Anterior cingulate cortex (tissue), 58 donors: ENCODE measurements around the gene EGR4.

ENCODE experiments used
- DNase-seq, 58 donors: peaks; one replicate each; lab custom pipeline; 2025; lab: John Stamatoyannopoulos, UW

The EGR4 gene

GRCh38 chr2:73291093-73291460 is 2.3 kb downstream of the EGR4 start:
- DNase-seq = no peak

DNA sequence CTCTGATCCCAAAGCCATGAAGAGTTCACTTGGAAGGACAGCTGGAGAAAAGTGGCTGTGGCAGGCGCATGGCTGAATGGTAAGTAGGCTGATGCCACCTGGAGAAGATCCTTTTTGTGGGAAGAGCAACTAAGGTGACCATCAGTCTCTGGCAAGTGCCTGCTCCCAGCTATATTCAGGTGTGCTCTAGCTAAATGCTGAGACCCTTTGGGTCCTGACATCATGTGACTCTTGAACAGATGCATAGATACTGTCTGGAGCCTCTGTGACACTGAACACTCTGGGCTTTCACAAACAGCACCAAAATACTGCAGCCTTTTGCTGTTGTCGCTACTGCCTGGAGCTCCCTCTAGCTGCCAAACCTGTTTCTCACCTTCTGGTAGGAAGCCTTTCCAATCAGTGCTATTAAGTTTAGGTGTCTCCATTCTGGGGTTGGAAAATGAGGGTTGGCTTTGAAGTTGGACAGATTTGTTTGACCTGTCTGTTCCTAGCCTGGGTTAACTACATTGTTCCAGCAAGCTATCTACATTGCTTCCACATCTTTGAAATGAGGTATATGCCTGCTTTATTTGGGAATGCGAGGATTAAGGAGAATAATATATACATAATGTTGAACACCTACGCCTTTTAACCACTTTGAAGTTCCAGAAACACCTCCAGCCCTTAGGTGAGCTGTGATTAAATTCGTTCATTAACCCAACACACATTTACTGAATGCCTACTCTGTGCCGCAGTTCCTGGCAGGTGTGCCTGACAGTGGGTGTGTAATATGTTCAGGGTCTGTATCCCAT is 3.1 kb downstream of the EGR4 start:
- peak in 18 of 58 donors; percentile 18 to 70 (median 36) for DNase-seq

- DNase-seq = no peak
Measured at GRCh38 chr2:73289304-73289703, 4.0 kb downstream of the EGR4 start.

GRCh38 chr2:73286134-73286655 is 7.2 kb downstream of the EGR4 start:
- peak in 1 of 58 donors; percentile 20 for DNase-seq

- peak in 14 of 58 donors; percentile 17 to 74 (median 32) for DNase-seq
Measured at GRCh38 chr2:73285159-73285739, 8.1 kb downstream of the EGR4 start.

GRCh38 chr2:73284296-73285158 is 8.8 kb downstream of the EGR4 start, which contains the start of gene FBXO41:
Gene FBXO41, minus strand, starts transcription at chr2:73284478. Its CDS starts 14,848 bp downstream, at chr2:73269630.
- DNase-seq = peak in 28 of 58 donors; percentile 26 to 76 (median 50)

- DNase-seq = peak in 3 of 58 donors; percentile 32 to 52 (median 36)
Measured at GRCh38 chr2:73283545-73284295, 9.6 kb downstream of the EGR4 start.

DNA sequence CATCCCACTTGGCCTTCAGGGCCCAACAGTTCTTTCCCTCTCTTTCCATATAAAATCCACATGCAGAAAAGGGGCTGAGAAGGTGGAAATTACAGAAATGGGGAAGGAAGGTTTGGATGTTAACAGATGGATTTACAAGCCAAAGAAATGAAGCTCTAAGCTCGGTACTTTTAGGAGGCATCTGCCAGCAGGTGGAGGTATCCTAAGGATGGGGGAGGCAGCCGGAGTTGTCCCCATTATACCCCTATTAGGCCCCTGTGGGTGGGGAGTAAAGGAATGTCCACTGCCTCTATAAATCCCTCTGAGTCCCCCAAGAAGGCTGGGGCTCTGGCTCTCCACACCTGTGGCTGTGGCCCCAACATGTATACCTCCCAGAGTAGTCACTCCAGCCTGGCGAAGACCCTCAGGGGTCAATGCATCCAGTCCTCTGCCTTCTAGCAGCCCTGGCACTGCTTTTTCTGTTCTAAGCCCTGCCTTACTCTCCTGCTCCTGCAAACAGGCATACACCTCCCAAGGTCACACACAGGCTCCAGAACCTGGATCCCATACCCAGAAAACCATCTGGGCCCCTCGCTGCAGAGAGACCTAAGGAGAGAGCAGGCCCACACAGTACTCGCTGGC is 10.3 kb downstream of the EGR4 start:
- no peak for DNase-seq

DNA sequence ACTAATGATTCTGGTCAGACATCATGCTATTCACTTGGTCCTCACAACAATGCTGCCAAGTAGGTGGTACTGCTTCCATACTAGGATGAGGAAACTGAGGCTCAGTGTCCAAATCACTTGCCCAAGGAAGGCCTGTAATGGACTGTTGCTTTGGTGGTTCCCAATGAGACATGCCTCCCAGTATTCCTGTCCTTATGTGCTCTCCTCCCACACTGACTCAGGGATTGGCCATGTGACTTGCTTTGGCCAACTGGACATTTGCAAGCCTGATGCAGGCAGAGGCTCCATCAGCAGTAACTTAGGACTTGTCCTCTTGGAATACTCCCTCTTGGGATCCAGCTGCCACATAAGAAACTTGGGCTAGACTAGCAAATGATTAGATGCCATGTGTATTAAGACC is 12.1 kb downstream of the EGR4 start:
- no peak for DNase-seq

GRCh38 chr2:73279852-73280251 is 13.5 kb downstream of the EGR4 start:
- DNase-seq = no peak

DNA sequence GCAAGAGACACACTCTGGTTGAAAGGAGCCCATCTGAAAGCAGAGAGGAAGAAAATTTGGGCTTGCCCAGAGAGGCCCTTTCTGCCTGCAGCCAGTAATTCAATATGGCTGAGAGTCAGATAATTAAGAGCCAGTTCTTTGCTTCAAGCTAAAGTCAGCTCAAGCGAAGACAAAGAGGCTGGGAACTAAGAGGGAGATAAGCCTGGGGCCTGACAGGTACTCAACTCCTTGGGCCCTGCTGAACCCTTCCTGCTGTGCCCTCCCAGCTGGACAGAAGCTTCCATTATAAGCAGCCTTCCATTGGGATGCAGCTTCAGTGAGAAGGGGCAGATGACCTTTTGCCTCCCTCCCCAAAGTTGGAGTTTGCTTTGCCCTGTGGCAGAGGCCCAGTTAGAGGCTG is 21.1 kb downstream of the EGR4 start:
- DNase-seq = no peak

DNA sequence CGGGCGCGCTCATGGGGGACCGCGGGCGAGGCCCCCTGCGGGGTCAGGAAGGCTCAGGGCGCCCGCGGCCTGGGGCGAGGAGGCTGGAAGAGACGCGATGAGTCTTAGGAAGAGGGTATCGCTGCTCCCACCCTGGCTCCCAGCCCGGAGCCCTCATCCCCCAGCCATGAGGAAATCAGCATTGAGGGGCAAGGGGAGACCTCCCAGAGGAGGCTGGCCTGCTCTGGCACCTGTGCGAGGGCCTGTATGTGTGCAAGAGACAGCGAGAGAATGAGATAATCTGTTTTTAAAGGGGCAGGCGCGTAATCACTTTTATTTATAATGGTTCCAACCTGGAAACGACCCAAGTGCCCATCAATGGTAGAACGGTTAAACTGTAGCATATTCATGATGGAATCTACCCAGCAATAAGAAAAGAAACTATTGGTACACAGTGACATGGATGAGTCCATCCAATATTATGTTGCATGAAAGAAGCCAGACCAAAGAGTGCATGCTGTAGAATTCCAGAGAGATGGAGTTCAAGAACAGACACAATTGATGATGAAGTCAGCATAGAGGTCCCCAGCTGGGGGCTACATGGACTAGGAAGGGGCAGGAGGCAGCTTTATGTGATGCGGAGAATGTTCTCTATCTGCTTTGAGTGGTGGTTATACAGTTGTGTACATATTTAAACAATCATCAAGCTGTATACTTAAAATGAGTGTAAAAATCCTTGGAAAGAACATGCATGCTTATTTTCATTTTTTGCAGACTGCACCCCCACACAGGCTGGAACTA is 23.5 kb downstream of the EGR4 start:
- no peak for DNase-seq

- DNase-seq = peak in 8 of 58 donors; percentile 11 to 39 (median 26)
Measured at GRCh38 chr2:73268830-73269685, 24.3 kb downstream of the EGR4 start.

GRCh38 chr2:73268366-73268829 is 24.9 kb downstream of the EGR4 start:
- no peak for DNase-seq

DNA sequence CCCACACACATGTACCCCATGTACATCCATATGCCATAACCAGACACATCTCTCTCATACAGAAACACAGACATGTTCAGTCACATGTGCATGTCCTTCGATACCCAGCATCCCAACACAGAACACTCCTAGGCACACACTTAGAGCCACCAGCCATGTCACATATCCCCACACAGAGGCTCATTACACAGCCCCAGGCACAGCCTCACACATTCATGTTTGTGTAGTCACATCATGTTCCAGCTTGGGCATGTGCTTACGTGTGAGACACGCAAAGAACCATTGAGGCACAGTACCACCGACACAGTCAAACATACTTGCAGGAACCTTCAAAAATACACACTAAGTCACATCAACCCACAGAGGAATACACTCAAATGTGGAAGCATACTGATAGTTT is 26.3 kb downstream of the EGR4 start:
- DNase-seq = no peak

- peak in 24 of 58 donors; percentile 15 to 79 (median 40) for DNase-seq
Measured at GRCh38 chr2:73266061-73266901, 27.1 kb downstream of the EGR4 start.
